Kidney (tissue), 14 donors: ENCODE data around the gene ARNT2. TPM values are rescaled to one million over a fixed set of nuclear protein-coding genes. Genes with fewer than 3 reads are reported as not detected.

Experiments
- DNase-seq, 5 donors: peaks; one replicate each; pipeline ENCODE4 v3.0.0-alpha.2; 2013 to 2020
- FAIRE-seq: peaks from 2 replicates; lab custom pipeline; 2012; peaks lifted over from hg19 to GRCh38; lab: Jason Lieb, UNC
- H3K27ac ChIP-seq, 2 donors: one replicate each; pipeline ENCODE4 v1.7.0; 2013; ENCODE audit warnings: low read depth in 2 of 2, low read length in 2 of 2, inconsistent platforms in 1 of 2
- H3K27me3 ChIP-seq: one replicate; pipeline ENCODE4 v1.7.1; 2013; ENCODE audit warnings: low read length, inconsistent platforms; ENCODE audit not compliant: control insufficient read depth, insufficient read depth
- H3K36me3 ChIP-seq, 3 donors: one replicate each; pipeline versions ENCODE4 v1.7.0 to v1.7.1; 2013; ENCODE audit warnings: low read length in 3 of 3, control low read depth in 1 of 3, inconsistent platforms in 1 of 3; ENCODE audit not compliant: insufficient read depth in 3 of 3, control insufficient read depth in 2 of 3
- H3K4me1 ChIP-seq, 3 donors: one replicate each; pipeline versions ENCODE4 v1.7.0 to v1.7.1; 2013; ENCODE audit warnings: low read length in 3 of 3, inconsistent platforms in 1 of 3, low read depth in 1 of 3; ENCODE audit not compliant: control insufficient read depth in 2 of 3, insufficient read depth in 2 of 3
- H3K4me3 ChIP-seq, 3 donors: one replicate each; pipeline versions ENCODE4 v1.7.0 to v1.8.1; 2013; ENCODE audit warnings: low read length in 3 of 3, control low read depth in 1 of 3, inconsistent platforms in 1 of 3
- H3K9ac ChIP-seq, 3 donors: one replicate each; pipeline versions ENCODE4 v1.7.0 to v1.7.1; 2013; ENCODE audit warnings: low read length in 3 of 3, control low read depth in 1 of 3, inconsistent platforms in 1 of 3
- H3K9me3 ChIP-seq, 3 donors: one replicate each; pipeline versions ENCODE4 v1.7.0 to v1.7.1; 2013; ENCODE audit warnings: low read length in 3 of 3, control low read depth in 1 of 3, inconsistent platforms in 1 of 3; ENCODE audit not compliant: control insufficient read depth in 2 of 3, insufficient read depth in 1 of 3
- intact Hi-C: fragments of 100-400 bp; cut with DNase I; formaldehyde crosslinking; loops from one replicate; pipeline ENCODE4 v1.11.1; 2022
- polyA plus RNA-seq: library from polyadenylated mRNA; stranded (reverse); fragments of 350-450 nt; fragmentation: Illumina TruSeq; extraction: RNeasy Lipid Tissue Mini Kit (QIAGEN cat#74804); gene quantifications from one replicate; pipeline ENCODE4 v1.2.3, GENCODE V29; 2014; ENCODE audit warnings: low read depth, low replicate concordance; ENCODE audit not compliant: insufficient read depth
- total RNA-seq: library from RNA; stranded (reverse); fragmentation: NEBNext Ultra II Directional; extraction: Animal tissue kit (Norgen Biotek cat#: 25700); gene quantifications from one replicate; pipeline ENCODE4 v1.2.1, GENCODE V29; 2021
- TF ChIP-seq, protein P1 (sequence below): IDR thresholded peaks from 3 replicates; pipeline ENCODE4 v1.5.1; 2012; ENCODE audit warnings: mild to moderate bottlenecking, moderate library complexity, borderline replicate concordance; ENCODE audit not compliant: insufficient read depth; ENCODE audit errors: extremely low read depth
- donor health status: control.
- donor health status: control.
- donor health status: control.
- donor health status: control.
- donor health status: control.
- donor health status: DM: yes; HTN: yes; CAD: no.
- donor health status: Normal renal cell carcinoma (clear cell type).

Gene ARNT2
- total and polyA plus RNA-seq, 2 donors from 2014 or later, result 12.2 to 38.2 TPM

DNA sequence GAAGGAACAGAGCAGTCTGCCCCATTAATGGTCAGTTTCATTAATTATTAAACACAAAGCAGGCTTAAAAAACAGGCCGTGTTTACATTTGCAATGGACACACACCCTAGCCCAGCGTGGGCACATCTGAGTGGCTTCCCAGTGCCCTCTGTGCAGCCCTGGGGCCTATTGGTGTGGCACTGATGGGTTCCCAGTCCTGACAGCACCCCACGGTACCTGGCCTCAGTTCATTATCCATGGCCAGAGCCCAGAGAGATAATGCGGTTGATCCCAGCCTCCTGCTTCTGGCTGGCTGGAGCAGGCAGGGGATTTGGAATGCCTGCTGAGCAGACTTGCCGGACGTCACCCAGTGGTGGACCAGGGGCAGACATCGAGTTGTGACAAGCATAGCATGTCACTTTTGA lies 180.4 kb downstream of the ARNT2 start:
- TF ChIP-seq, protein P1, sequence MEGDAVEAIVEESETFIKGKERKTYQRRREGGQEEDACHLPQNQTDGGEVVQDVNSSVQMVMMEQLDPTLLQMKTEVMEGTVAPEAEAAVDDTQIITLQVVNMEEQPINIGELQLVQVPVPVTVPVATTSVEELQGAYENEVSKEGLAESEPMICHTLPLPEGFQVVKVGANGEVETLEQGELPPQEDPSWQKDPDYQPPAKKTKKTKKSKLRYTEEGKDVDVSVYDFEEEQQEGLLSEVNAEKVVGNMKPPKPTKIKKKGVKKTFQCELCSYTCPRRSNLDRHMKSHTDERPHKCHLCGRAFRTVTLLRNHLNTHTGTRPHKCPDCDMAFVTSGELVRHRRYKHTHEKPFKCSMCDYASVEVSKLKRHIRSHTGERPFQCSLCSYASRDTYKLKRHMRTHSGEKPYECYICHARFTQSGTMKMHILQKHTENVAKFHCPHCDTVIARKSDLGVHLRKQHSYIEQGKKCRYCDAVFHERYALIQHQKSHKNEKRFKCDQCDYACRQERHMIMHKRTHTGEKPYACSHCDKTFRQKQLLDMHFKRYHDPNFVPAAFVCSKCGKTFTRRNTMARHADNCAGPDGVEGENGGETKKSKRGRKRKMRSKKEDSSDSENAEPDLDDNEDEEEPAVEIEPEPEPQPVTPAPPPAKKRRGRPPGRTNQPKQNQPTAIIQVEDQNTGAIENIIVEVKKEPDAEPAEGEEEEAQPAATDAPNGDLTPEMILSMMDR, result no peak
- Histone ChIP-seq H3K4me3 (no peak overlapping the region), H3K36me3 (peaks cover 0 to 5% (median 0%) of the 10 kb centered on the region in 3 donors), H3K27me3 (no peaks in the 10 kb centered on the region), H3K9ac (no peak overlapping the region), H3K27ac (no peak overlapping the region), H3K4me1 (peaks cover 0 to 4% (median 0%) of the 10 kb centered on the region in 3 donors), H3K9me3 (no peaks in the 10 kb centered on the region)
- intact Hi-C loops, result no loop called here
- FAIRE-seq, result no peak
- DNase-seq, result peak in 2 of 5 donors; percentile 16 to 31

DNA sequence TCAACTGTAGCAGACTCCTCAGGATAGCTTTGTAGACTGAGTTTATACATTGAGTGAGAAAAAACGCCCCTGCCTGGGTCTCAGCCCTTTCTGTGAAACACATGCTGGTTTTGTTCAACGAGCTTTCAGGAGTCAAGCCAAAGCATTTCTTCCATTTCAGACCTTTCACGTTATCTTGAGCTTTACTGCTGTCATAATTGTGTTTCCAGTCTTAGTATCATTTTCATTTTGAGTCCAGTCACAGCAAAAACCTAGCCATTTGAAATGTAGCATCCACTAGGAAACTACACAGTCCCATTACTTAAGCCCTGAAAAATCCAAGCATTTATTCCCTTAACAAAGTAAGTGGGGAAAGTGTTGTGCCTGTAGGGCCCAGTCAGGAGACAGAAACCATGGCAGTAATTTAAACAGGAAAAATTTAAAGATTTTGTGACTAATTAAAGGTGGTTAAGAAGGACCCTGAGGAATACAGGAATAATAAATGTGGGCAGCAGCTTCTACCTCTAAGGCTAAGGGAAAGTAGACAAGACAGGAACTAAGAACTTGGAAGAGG lies 180.9 kb downstream of the ARNT2 start:
- TF ChIP-seq, protein P1, result no peak
- FAIRE-seq (no peak), DNase-seq (no peak)
- no peak overlapping the region for H3K9ac ChIP-seq
- H3K36me3 ChIP-seq, result peaks cover 0 to 5% (median 0%) of the 10 kb centered on the region in 3 donors
- peaks cover 0 to 4% (median 0%) of the 10 kb centered on the region in 3 donors for H3K4me1 ChIP-seq
- intact Hi-C loops, result no loop called here
- H3K27ac ChIP-seq, result no peak overlapping the region
- H3K9me3 ChIP-seq, result no peaks in the 10 kb centered on the region
- no peaks in the 10 kb centered on the region for H3K27me3 ChIP-seq
- no peak overlapping the region for H3K4me3 ChIP-seq

DNA sequence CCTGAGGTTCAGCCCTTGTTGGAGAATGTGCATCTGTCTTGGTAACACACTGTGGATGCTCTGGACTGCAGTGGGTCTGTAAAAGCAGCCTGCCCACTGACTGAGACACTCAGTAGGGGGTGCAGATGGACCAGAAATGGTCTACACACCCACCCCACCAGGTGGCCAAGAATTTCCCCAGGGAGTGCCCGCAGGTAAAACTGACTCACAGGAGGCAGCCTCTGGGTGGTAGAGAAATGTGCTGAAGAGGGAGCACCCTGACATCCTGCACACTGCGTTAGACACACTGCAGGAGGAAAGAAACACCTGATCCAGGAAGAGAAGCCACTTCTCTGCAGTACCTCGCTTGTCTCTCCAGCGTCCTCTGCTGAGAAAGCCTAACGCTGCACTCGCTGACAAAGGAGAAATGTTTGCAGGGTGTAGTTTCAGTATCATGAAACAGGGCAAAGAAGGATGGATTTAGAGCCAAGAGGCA lies 181.4 kb downstream of the ARNT2 start:
- H3K36me3 ChIP-seq, result peaks cover 0 to 5% (median 0%) of the 10 kb centered on the region in 3 donors
- no peak overlapping the region for H3K4me3 ChIP-seq
- TF ChIP-seq, protein P1, result no peak
- intact Hi-C loops, result no loop called here
- peaks cover 0 to 4% (median 0%) of the 10 kb centered on the region in 3 donors for H3K4me1 ChIP-seq
- no peak overlapping the region for H3K27ac ChIP-seq
- no peaks in the 10 kb centered on the region for H3K9me3 ChIP-seq
- H3K27me3 ChIP-seq, result no peaks in the 10 kb centered on the region
- H3K9ac ChIP-seq, result no peak overlapping the region
- DNase-seq, result no peak
- FAIRE-seq, result no peak
